ENCODE data around the gene LRR1. TPM values are rescaled to one million over a fixed set of nuclear protein-coding genes. Genes with fewer than 3 reads are reported as not detected.

Gene LRR1
- total and polyA plus RNA-seq, 9 of the 15 experiments (the other 6 are each of a cell fraction or from before 2014, with no cell fraction given): 26.5 to 58.1 (median 31.8) TPM

- TF ChIP-seq ZBTB26 (CRISPR knock-in tag; IDR thresholded peaks at IDR 0.05): no peak
- no peak for TF ChIP-seq SNRNP70 (optimal IDR thresholded peaks at IDR 0.05; ENCODE audit: low read depth, low read length)
- TF ChIP-seq ZBTB11 (CRISPR knock-in tag; IDR thresholded peaks at IDR 0.05): no peak; a peak in 1 of 6 replicates
- no peak for TF ChIP-seq ZNF436 (CRISPR knock-in tag; IDR thresholded peaks at IDR 0.05)
- no peak for TF ChIP-seq HSF4 (CRISPR knock-in tag; IDR thresholded peaks at IDR 0.05; ENCODE audit: borderline replicate concordance)
- no peak for TF ChIP-seq MEF2A (IDR thresholded peaks at IDR 0.05; ENCODE audit: control insufficient read depth, low read depth, low read length)
- TF ChIP-seq ZKSCAN1 (IDR thresholded peaks at IDR 0.05; ENCODE audit: low read depth, low read length): no peak
- no peak for TF ChIP-seq E4F1 (CRISPR knock-in tag; IDR thresholded peaks at IDR 0.05; ENCODE audit: borderline replicate concordance)
- TF ChIP-seq ZSCAN29 (IDR thresholded peaks at IDR 0.05): no peak
- peak; percentile 51; the same call in 1 of the 2 replicates for TF ChIP-seq ARID1B (IDR thresholded peaks at IDR 0.05)
- TF ChIP-seq LCOR (CRISPR knock-in tag; IDR thresholded peaks at IDR 0.05): 0 out of 2 replicates have a peak, but pooled peaks have one; percentile 33
- no peak for TF ChIP-seq EZH2 (IDR thresholded peaks at IDR 0.05; ENCODE audit: borderline replicate concordance, low read depth, low read length)
- TF ChIP-seq CHCHD3 (CRISPR knock-in tag; IDR thresholded peaks at IDR 0.05): no peak
- TF ChIP-seq FOXO4 (CRISPR knock-in tag; IDR thresholded peaks at IDR 0.05): no peak
- no peak for TF ChIP-seq KLF10 (CRISPR knock-in tag; IDR thresholded peaks at IDR 0.05)
- TF ChIP-seq LARP7 (IDR thresholded peaks at IDR 0.05): no peak
- TF ChIP-seq PHF21A (IDR thresholded peaks at IDR 0.05; ENCODE audit: borderline replicate concordance, low read depth): no peak
- no peak for TF ChIP-seq GATAD2A (IDR thresholded peaks at IDR 0.05)
- no peak for TF ChIP-seq KLF6 (CRISPR knock-in tag; IDR thresholded peaks at IDR 0.05; ENCODE audit: borderline replicate concordance)
These were observed 12.7 kb upstream of the LRR1 start, which contains the start of gene RPS29 (continued) for GRCh38 chr14:49585803-49586672.

All from K562 (cell line).